CD4-positive, alpha-beta T cell (primary cell): ENCODE results near the gene UGT1A10. TPM values are rescaled to one million over a fixed set of nuclear protein-coding genes. Genes with fewer than 3 reads are reported as not detected.

ENCODE experiments used
- ATAC-seq: fragments of 200-7000 bp; cut with Tn5 transposase; one replicate; pipeline ENCODE4 v1.10.0; 2022; ENCODE audit warnings: mild to moderate bottlenecking; ENCODE audit not compliant: poor library complexity
- CTCF ChIA-PET: fragments of 350-600 bp; sonication (Branson Sonifier 250); formaldehyde crosslinking; loops from one replicate; lab custom pipeline; 2021; ENCODE audit warnings: antibody characterized with exemption, inconsistent platforms; lab: Charles Lee
- POLR2A ChIA-PET: fragments of 350-600 bp; sonication (Branson Sonifier 250); formaldehyde crosslinking; loops from one replicate; lab custom pipeline; 2021; ENCODE audit warnings: antibody characterized with exemption, inconsistent platforms; lab: Charles Lee
- DNase-seq, 14 experiments: peaks; one replicate each; pipeline ENCODE4 v3.0.0-alpha.2; 2013 to 2020; ENCODE audit warnings: mixed read lengths in 2 of 14
- H3K27ac ChIP-seq, 2 donors: one replicate each; pipeline versions ENCODE4 v1.5.1 to v1.7.0; 2013; ENCODE audit warnings: low read length in 2 of 2, low read depth in 1 of 2, mild to moderate bottlenecking in 1 of 2
- H3K27me3 ChIP-seq, 2 experiments: 1 replicate in 1 of 2; 2 replicates in 1 of 2; pipeline versions ENCODE4 v1.6.1 to v1.7.0; 2013; ENCODE audit warnings: low read length in 2 of 2, control low read depth in 1 of 2, mild to moderate bottlenecking in 1 of 2, moderate library complexity in 1 of 2; ENCODE audit not compliant: insufficient read depth in 2 of 2, control insufficient read depth in 1 of 2
- H3K36me3 ChIP-seq: one replicate; pipeline ENCODE4 v1.6.1; 2013; ENCODE audit warnings: low read length, control low read depth; ENCODE audit not compliant: insufficient read depth
- H3K4me1 ChIP-seq: one replicate; pipeline ENCODE4 v1.6.1; 2013; ENCODE audit warnings: low read length, control low read depth; ENCODE audit not compliant: insufficient read depth
- H3K4me3 ChIP-seq: one replicate; pipeline ENCODE4 v1.5.1; 2013; ENCODE audit warnings: mild to moderate bottlenecking, low read length, moderate library complexity
- H3K9me3 ChIP-seq, 2 experiments: 1 replicate in 1 of 2; 2 replicates in 1 of 2; pipeline versions ENCODE4 v1.6.1 to v1.7.0; 2013; ENCODE audit warnings: low read length in 2 of 2, mild to moderate bottlenecking in 2 of 2, control low read depth in 1 of 2, moderate library complexity in 1 of 2; ENCODE audit not compliant: control insufficient read depth in 1 of 2, insufficient read depth in 1 of 2
- H3K27ac Mint-ChIP-seq: one replicate; pipeline ENCODE4 v1.8.0; 2020; ENCODE audit warnings: mixed read lengths
- H3K27me3 Mint-ChIP-seq: one replicate; pipeline ENCODE4 v1.8.0; 2021; ENCODE audit warnings: mixed read lengths
- H3K36me3 Mint-ChIP-seq: one replicate; pipeline ENCODE4 v1.8.0; 2021; ENCODE audit warnings: low read depth, mixed read lengths
- H3K4me1 Mint-ChIP-seq: one replicate; pipeline ENCODE4 v1.8.0; 2021; ENCODE audit warnings: low read depth, mixed read lengths
- H3K4me3 Mint-ChIP-seq: one replicate; pipeline ENCODE4 v1.8.0; 2020; ENCODE audit warnings: mild to moderate bottlenecking, mixed read lengths
- H3K9me3 Mint-ChIP-seq: one replicate; pipeline ENCODE4 v1.8.0; 2020; ENCODE audit warnings: mixed read lengths
- intact Hi-C, 2 experiments: fragments of 100-400 bp; cut with DNase I in 1 of 2; cut with micrococcal nuclease in 1 of 2; formaldehyde crosslinking; loops; one replicate each; pipeline versions ENCODE4 v1.15.1 to v1.9.0; 2023 to 2025; cut with DNase I, micrococcal nuclease
- total RNA-seq, 174 experiments: library from RNA in 2 of 174; stranded (reverse) in 2 of 174; gene quantifications; one replicate each; pipeline ENCODE4 v1.2.3 and lab custom pipeline; 2021 to 2026
- TF ChIP-seq, protein P1 (sequence below): fragments of 200-600 bp; IDR thresholded peaks from one replicate; pipeline ENCODE4 v1.8.0; 2022; ENCODE audit warnings: antibody characterized with exemption, mild to moderate bottlenecking

The UGT1A10 gene
- total RNA-seq, 2 experiments from 2014 or later: not detected

DNA sequence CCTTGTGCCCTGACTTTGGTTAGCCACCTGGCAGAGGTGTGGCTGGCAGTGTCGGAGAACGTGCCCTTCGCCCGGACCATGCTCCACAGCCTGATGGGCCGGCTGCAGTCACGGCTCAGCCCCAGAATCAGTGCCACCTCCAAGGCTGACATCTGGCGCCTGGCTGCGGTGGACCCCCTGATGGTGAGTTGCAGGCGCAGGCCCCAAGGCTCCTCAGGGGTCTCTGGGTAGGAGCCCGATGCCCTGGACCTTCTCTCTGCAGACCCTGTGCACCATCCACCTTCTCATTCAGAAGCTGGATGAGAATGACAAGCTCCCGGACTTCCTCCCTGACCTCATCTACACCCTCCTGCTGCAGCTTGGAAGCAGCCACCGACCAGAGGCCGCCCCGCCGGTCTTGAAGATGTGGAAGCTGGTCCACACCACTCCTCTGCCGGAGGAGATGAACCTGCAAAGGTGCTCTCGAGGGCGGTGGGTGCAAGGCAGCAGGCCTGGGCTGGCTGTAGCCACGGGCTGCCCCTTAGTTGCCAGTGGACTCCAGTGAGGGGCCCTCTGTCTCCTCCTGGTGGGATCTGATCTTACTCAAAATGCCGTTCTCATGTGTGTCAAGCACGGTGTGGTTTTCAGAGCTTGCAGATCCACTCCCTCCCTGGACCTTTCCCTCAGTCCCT lies 186.0 kb downstream of the UGT1A10 start:
- CTCF ChIA-PET: no interaction called here
- Histone ChIP-seq H3K27me3 (peaks cover 0 to 2% of the 10 kb centered on the region in 2 experiments), H3K9me3 (peaks cover 0 to 8% of the 10 kb centered on the region in 2 experiments), H3K27ac (no peak overlapping the region), H3K4me3 (no peak overlapping the region), H3K36me3 (no peaks in the 10 kb centered on the region), H3K4me1 (no peaks in the 10 kb centered on the region)
- ATAC-seq (no peak), DNase-seq (peak in 1 of 14 experiments; percentile 25)
- intact Hi-C loops: no loop called here
- Mint-ChIP-seq H3K4me3 (no peak overlapping the region), H3K27ac (no peak overlapping the region), H3K36me3 (no peaks in the 10 kb centered on the region), H3K27me3 (peaks cover 4% of the 10 kb centered on the region), H3K4me1 (no peaks in the 10 kb centered on the region), H3K9me3 (no peaks in the 10 kb centered on the region)
- POLR2A ChIA-PET: no interaction called here
- TF ChIP-seq, protein P1, sequence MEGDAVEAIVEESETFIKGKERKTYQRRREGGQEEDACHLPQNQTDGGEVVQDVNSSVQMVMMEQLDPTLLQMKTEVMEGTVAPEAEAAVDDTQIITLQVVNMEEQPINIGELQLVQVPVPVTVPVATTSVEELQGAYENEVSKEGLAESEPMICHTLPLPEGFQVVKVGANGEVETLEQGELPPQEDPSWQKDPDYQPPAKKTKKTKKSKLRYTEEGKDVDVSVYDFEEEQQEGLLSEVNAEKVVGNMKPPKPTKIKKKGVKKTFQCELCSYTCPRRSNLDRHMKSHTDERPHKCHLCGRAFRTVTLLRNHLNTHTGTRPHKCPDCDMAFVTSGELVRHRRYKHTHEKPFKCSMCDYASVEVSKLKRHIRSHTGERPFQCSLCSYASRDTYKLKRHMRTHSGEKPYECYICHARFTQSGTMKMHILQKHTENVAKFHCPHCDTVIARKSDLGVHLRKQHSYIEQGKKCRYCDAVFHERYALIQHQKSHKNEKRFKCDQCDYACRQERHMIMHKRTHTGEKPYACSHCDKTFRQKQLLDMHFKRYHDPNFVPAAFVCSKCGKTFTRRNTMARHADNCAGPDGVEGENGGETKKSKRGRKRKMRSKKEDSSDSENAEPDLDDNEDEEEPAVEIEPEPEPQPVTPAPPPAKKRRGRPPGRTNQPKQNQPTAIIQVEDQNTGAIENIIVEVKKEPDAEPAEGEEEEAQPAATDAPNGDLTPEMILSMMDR: no peak

Other genes starting within 250 kb of the UGT1A10 start
- gene USP40, start 69.7 kb upstream of the UGT1A10 start, total RNA-seq: 1 to 10 TPM; 7.2 to 8.7 TPM
- gene UGT1A8, start 18.8 kb upstream of the UGT1A10 start, total RNA-seq: not detected
- not detected for gene UGT1A9, start 35.5 kb downstream of the UGT1A10 start, total RNA-seq
- not detected for gene UGT1A7, start 45.5 kb downstream of the UGT1A10 start, total RNA-seq
- gene UGT1A6, start 56.4 kb downstream of the UGT1A10 start, total RNA-seq: not detected
- not detected for gene UGT1A5, start 76.5 kb downstream of the UGT1A10 start, total RNA-seq
- not detected for gene UGT1A4, start 82.3 kb downstream of the UGT1A10 start, total RNA-seq
- not detected for gene UGT1A3, start 92.6 kb downstream of the UGT1A10 start, total RNA-seq
- gene UGT1A1, start 123.8 kb downstream of the UGT1A10 start, total RNA-seq: not detected
- not detected for gene MROH2A, start 141.9 kb downstream of the UGT1A10 start, total RNA-seq
- under 1 TPM; 0.22 to 0.25 TPM for gene HJURP, start 218.1 kb downstream of the UGT1A10 start, total RNA-seq